Endothelial cell of umbilical vein (primary cell): ENCODE results near the gene TREM2. TPM values are rescaled to one million over a fixed set of nuclear protein-coding genes. Genes with fewer than 3 reads are reported as not detected.

Experiments used
- BruUV-seq: library from RNA; stranded (reverse); fragments of 400-500 nt; replicated peaks from 2 replicates; lab custom pipeline; 2021; lab: Mats Ljungman, UMichigan
- CTCF ChIA-PET: fragments of 300-600, 350-600 bp; sonication (Branson Sonifier 250); formaldehyde crosslinking; loops from one replicate; lab custom pipeline; 2021; ENCODE audit warnings: antibody characterized with exemption, inconsistent platforms; lab: Charles Lee
- POLR2A ChIA-PET: fragments of 300-600, 350-600 bp; sonication (Branson Sonifier 250); formaldehyde crosslinking; loops from one replicate; lab custom pipeline; 2021; ENCODE audit warnings: antibody characterized with exemption, inconsistent platforms; lab: Charles Lee
- DNase-seq: peaks from one replicate; pipeline ENCODE4 v3.0.0-alpha.2; 2011; ENCODE audit warnings: low read depth, low spot score
- FAIRE-seq: peaks from 2 replicates; lab custom pipeline; 2011; peaks lifted over from hg19 to GRCh38; lab: Jason Lieb, UNC
- H2AFZ ChIP-seq: 2 replicates; pipeline ENCODE4 v1.6.0; 2012; ENCODE audit warnings: low read depth, low read length, control low read depth, inconsistent platforms
- H3K27ac ChIP-seq: 2 replicates; pipeline ENCODE4 v1.5.1; 2011; ENCODE audit warnings: low read depth, mild to moderate bottlenecking, control low read depth, low read length, moderate library complexity; ENCODE audit not compliant: insufficient read depth
- H3K27me3 ChIP-seq, 2 experiments: 2 replicates each; pipeline versions ENCODE4 v1.6.0 to v1.6.1; 2011; ENCODE audit warnings: low read length in 2 of 2, mixed read lengths in 1 of 2; ENCODE audit not compliant: control insufficient read depth in 2 of 2, insufficient read depth in 2 of 2
- H3K36me3 ChIP-seq, 2 experiments: 2 replicates in 1 of 2; 3 replicates in 1 of 2; pipeline ENCODE4 v1.5.1; 2011; ENCODE audit warnings: low read length in 2 of 2, mild to moderate bottlenecking in 1 of 2, moderate library complexity in 1 of 2; ENCODE audit not compliant: control insufficient read depth in 2 of 2, insufficient read depth in 2 of 2; ENCODE audit errors: extremely low read depth in 1 of 2
- H3K4me1 ChIP-seq: 3 replicates; pipeline ENCODE4 v1.5.1; 2011; ENCODE audit warnings: mild to moderate bottlenecking, low read length; ENCODE audit not compliant: control insufficient read depth, insufficient read depth; ENCODE audit errors: extremely low read depth
- H3K4me2 ChIP-seq: 2 replicates; pipeline ENCODE4 v1.6.1; 2011; ENCODE audit warnings: low read length, control low read depth, mixed read lengths; ENCODE audit not compliant: insufficient read depth
- H3K4me3 ChIP-seq, 3 experiments: fragments of 200-600 bp in 1 of 3; sonication (generic), shearing (Covaris generic) in 1 of 3; replicated peaks in 1 of 3; 2 replicates each; pipeline ENCODE4 v1.5.1; 2011 to 2016; ENCODE audit warnings: control low read depth in 3 of 3, low read length in 3 of 3, mild to moderate bottlenecking in 2 of 3, inconsistent platforms in 1 of 3, low read depth in 1 of 3, moderate library complexity in 1 of 3; ENCODE audit not compliant: insufficient read depth in 1 of 3
- H3K79me2 ChIP-seq: 2 replicates; pipeline ENCODE4 v1.6.0; 2012; ENCODE audit warnings: low read length, inconsistent platforms; ENCODE audit not compliant: control insufficient read depth, insufficient read depth
- H3K9ac ChIP-seq: replicated peaks from 2 replicates; pipeline ENCODE3; 2011; ENCODE audit warnings: low read length, control low read depth; ENCODE audit not compliant: insufficient read depth; ENCODE audit errors: extremely low read depth
- H3K9me1 ChIP-seq: replicated peaks from 3 replicates; pipeline ENCODE4 v1.6.0; 2011; ENCODE audit warnings: mild to moderate bottlenecking, low read length; ENCODE audit not compliant: control insufficient read depth, insufficient read depth; ENCODE audit errors: extremely low read depth
- H3K9me3 ChIP-seq: replicated peaks from 2 replicates; pipeline ENCODE4 v1.5.1; 2012; ENCODE audit warnings: low read length, inconsistent platforms; ENCODE audit not compliant: control insufficient read depth, insufficient read depth
- H4K20me1 ChIP-seq: replicated peaks from 2 replicates; pipeline ENCODE3; 2011; ENCODE audit warnings: mild to moderate bottlenecking, low read length; ENCODE audit not compliant: control insufficient read depth, insufficient read depth; ENCODE audit errors: extremely low read depth
- CTCF ChIP-seq, 2 donors: IDR thresholded peaks; 1 replicate in 1 of 2; 2 replicates in 1 of 2; pipeline ENCODE4 v1.5.1; 2011; ENCODE audit warnings: low read length in 2 of 2, mild to moderate bottlenecking in 2 of 2, moderate library complexity in 2 of 2, control low read depth in 1 of 2, inconsistent platforms in 1 of 2, low read depth in 1 of 2; ENCODE audit not compliant: insufficient read depth in 1 of 2; ENCODE audit errors: extremely low read depth in 1 of 2
- EZH2 ChIP-seq: IDR thresholded peaks from 2 replicates; pipeline ENCODE4 v1.6.1; 2012; ENCODE audit warnings: borderline replicate concordance, low read depth, mild to moderate bottlenecking, moderate library complexity, low read length, inconsistent platforms; ENCODE audit not compliant: severe bottlenecking
- FOS ChIP-seq: IDR thresholded peaks from 2 replicates; pipeline ENCODE4 v1.6.1; 2011; ENCODE audit warnings: mild to moderate bottlenecking, low read length, moderate library complexity, borderline replicate concordance; ENCODE audit not compliant: insufficient read depth
- GATA2 ChIP-seq: IDR thresholded peaks from 2 replicates; pipeline ENCODE4 v1.7.0; 2011; ENCODE audit warnings: low read depth, mild to moderate bottlenecking, moderate library complexity, mixed read lengths, low read length; ENCODE audit not compliant: insufficient read length, insufficient read depth
- JUN ChIP-seq: IDR thresholded peaks from 2 replicates; pipeline ENCODE4 v1.6.1; 2011; ENCODE audit warnings: borderline replicate concordance, low read depth; ENCODE audit not compliant: insufficient read length, insufficient read depth
- MAX ChIP-seq: IDR thresholded peaks from 2 replicates; pipeline ENCODE4 v1.6.1; 2011; ENCODE audit not compliant: insufficient read depth, insufficient read length
- MYC ChIP-seq: IDR thresholded peaks from one replicate; pipeline ENCODE4 v1.6.1; 2011; ENCODE audit warnings: mild to moderate bottlenecking, low read depth, low read length
- POLR2A ChIP-seq: IDR thresholded peaks from 2 replicates; pipeline ENCODE4 v1.6.1; 2012; ENCODE audit warnings: low read depth, mild to moderate bottlenecking, control low read depth, low read length
- POLR2AphosphoS5 ChIP-seq: IDR thresholded peaks from 2 replicates; pipeline ENCODE4 v1.6.1; 2012; ENCODE audit warnings: low read depth, mild to moderate bottlenecking, control low read depth, low read length, moderate library complexity; ENCODE audit not compliant: insufficient read depth
- dilution Hi-C: fragments of 300-500 bp; cut with MboI; formaldehyde crosslinking; loops from one replicate; pipeline ENCODE4 v1.15.0; 2019; ENCODE audit warnings: low sequenced_read_pairs; ENCODE audit not compliant: extremely low pct_ligation_motif_present
- intact Hi-C: fragments of 100-400 bp; cut with micrococcal nuclease; formaldehyde crosslinking; loops from one replicate; pipeline ENCODE4 v1.10.0; 2022
- polyA plus RNA-seq, 4 experiments: library from polyadenylated mRNA; depleted of rRNA in 3 of 4; stranded (reverse) in 3 of 4; unstranded in 1 of 4; fragments of >200 nt; gene quantifications; 2 replicates each; pipeline versions ENCODE4 v1.2.1 to v1.2.3, GENCODE V29; 2011 to 2012; ENCODE audit warnings: missing spikeins in 1 of 4
- total RNA-seq: library from RNA; stranded (reverse); gene quantifications from 2 replicates; pipeline ENCODE4 v1.2.3, GENCODE V29; 2021

TREM2 gene
- total and polyA plus RNA-seq, 2 donors (not counting 3 experiments of a cell fraction or from before 2014, with no cell fraction given): not detected

DNA sequence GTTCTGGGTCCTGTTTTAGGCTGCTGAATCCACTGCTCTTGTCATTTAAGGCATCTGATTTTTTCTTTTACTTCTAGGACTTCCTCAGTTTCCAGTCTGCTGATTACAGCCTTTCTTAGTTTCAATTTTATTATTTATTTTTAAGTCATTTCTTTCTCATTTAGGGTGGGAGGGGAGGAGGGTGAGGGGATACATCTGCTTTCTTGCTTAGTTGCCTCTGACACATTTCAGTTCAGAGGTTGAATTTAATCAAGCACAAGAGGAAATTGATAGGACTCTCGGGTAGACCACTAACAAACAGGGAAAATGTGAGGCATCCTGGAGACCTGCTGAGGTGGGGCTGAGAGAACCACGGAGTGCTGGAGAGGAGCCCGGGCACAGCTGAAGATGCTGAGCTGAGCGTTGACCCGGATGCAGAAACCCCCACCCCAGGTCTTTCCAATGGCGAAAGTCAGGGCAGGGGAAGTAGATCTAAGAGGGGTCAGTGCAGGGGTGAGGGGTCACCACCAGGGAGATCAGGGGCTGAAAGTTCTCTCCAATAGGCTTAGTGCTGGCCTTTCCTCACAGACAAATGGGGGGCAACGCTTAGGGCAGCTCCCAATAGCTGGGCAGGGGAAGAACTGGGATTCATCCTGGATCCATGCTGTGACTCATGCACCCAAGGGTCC, 45.7 kb upstream of the TREM2 start:
- Histone ChIP-seq H3K9me3 (no peaks in the 10 kb centered on the region), H3K27me3 (peaks cover 5 to 9% of the 10 kb centered on the region in 2 experiments), H3K9me1 (no peaks in the 10 kb centered on the region), H3K4me1 (no peaks in the 10 kb centered on the region), H3K79me2 (no peaks in the 10 kb centered on the region), H3K4me2 (no peak overlapping the region), H3K9ac (no peak overlapping the region), H3K36me3 (no peaks in the 10 kb centered on the region), H2AFZ (no peak overlapping the region), H3K27ac (no peak overlapping the region), H3K4me3 (no peak overlapping the region), H4K20me1 (no peaks in the 10 kb centered on the region)
- intact Hi-C loops (no loop called here), dilution Hi-C loops (no loop called here)
- no TSS peak for BruUV-seq
- CTCF ChIA-PET: no interaction called here
- no peak for FAIRE-seq
- POLR2A ChIA-PET: no interaction called here
- TF ChIP-seq EZH2 (no peak), FOS (no peak), POLR2AphosphoS5 (no peak), MYC (no peak), MAX (no peak), POLR2A (no peak), CTCF (IDR thresholded peaks at IDR 0.05; ENCODE audit: extremely low read depth in 1 of 2, insufficient read depth in 1 of 2, low read depth in 1 of 2, low read length in 2 of 2) (no peak), GATA2 (no peak), JUN (no peak)
- DNase-seq: no peak
